RWPE2 (cell line): ENCODE measurements around the gene ITGA8.
A peak's percentile ranks its signal among the peaks of the same experiment; 100 is the strongest.

Experiments
- ATAC-seq: fragments of 200-7000 bp; cut with Tn5 transposase; 3 replicates; pipeline ENCODE4 v1.9.1; 2021; ENCODE audit warnings: low read depth
- DNase-seq: peaks from one replicate; pipeline ENCODE4 v3.0.0-alpha.2; 2020; ENCODE audit warnings: low spot score
- H3K27ac ChIP-seq: fragments of 450-650 bp; 2 replicates; pipeline ENCODE4 v1.5.1; 2017; ENCODE audit warnings: mild to moderate bottlenecking; ENCODE audit not compliant: poor library complexity, severe bottlenecking
- H3K27me3 ChIP-seq: fragments of 250-450 bp; sonication (Bioruptor Pico); 2 replicates; pipeline ENCODE4 v1.5.1; 2021; ENCODE audit warnings: mild to moderate bottlenecking, moderate library complexity; ENCODE audit not compliant: insufficient read depth, poor library complexity, severe bottlenecking
- H3K36me3 ChIP-seq: fragments of 250-450 bp; sonication (Bioruptor Pico); 2 replicates; pipeline ENCODE4 v1.5.1; 2020; ENCODE audit warnings: low read depth, mild to moderate bottlenecking, moderate library complexity
- H3K4me1 ChIP-seq: fragments of 250-450 bp; sonication (Bioruptor Pico); 2 replicates; pipeline ENCODE4 v1.5.1; 2021; ENCODE audit warnings: mild to moderate bottlenecking, moderate library complexity; ENCODE audit not compliant: insufficient read depth, poor library complexity, severe bottlenecking
- H3K4me3 ChIP-seq: fragments of 250-450 bp; sonication (Bioruptor Pico); 2 replicates; pipeline ENCODE4 v1.5.1; 2021; ENCODE audit warnings: mild to moderate bottlenecking, moderate library complexity; ENCODE audit not compliant: severe bottlenecking
- H3K9me3 ChIP-seq: fragments of 250-450 bp; sonication (Bioruptor Pico); 2 replicates; pipeline ENCODE4 v1.5.1; 2021; ENCODE audit warnings: mild to moderate bottlenecking, moderate library complexity; ENCODE audit not compliant: severe bottlenecking
- CTCF ChIP-seq: fragments of 450-650 bp; IDR thresholded peaks from one replicate; pipeline ENCODE4 v1.5.1; 2017; ENCODE audit warnings: mild to moderate bottlenecking, moderate library complexity; ENCODE audit not compliant: poor library complexity, severe bottlenecking

Gene ITGA8

GRCh38 chr10:15579605-15580004 is 140.1 kb downstream of the ITGA8 start:
- Histone ChIP-seq H3K27me3 (no peaks in the 10 kb centered on the region), H3K4me3 (no peak overlapping the region), H3K36me3 (no peaks in the 10 kb centered on the region), H3K4me1 (peaks cover 7% of the 10 kb centered on the region), H3K27ac (no peak overlapping the region), H3K9me3 (no peaks in the 10 kb centered on the region)
- DNase-seq (no peak), ATAC-seq (no peak)
- no peak for TF ChIP-seq CTCF

DNA sequence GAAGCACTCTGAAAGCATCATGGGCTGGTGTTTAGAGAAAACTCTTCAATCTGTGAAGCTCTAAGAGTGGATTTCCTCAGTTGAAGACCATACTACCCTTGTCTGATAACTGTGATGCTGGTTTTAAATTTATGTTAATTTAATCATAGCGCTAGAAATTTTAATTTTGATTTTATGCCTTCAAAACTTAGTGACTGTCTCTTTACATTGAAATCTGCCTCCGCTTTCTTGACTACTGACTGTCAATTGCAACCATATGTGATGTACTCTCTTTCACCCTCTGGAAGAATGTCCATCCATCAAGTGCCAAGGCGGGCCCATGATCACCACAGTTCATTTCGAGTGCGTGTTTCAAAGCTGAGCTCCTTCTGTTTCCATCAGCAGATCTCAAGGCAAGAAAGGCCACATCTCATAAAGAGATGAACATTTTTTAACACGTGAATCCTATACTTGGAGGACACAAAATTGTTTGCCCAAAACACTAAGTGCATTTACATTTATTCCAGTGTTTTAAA is 147.1 kb downstream of the ITGA8 start:
- Histone ChIP-seq H3K36me3 (no peaks in the 10 kb centered on the region), H3K4me1 (no peaks in the 10 kb centered on the region), H3K9me3 (no peaks in the 10 kb centered on the region), H3K27ac (no peak overlapping the region), H3K27me3 (no peaks in the 10 kb centered on the region), H3K4me3 (no peak overlapping the region)
- ATAC-seq (no peak), DNase-seq (no peak)
- TF ChIP-seq CTCF, result no peak

DNA sequence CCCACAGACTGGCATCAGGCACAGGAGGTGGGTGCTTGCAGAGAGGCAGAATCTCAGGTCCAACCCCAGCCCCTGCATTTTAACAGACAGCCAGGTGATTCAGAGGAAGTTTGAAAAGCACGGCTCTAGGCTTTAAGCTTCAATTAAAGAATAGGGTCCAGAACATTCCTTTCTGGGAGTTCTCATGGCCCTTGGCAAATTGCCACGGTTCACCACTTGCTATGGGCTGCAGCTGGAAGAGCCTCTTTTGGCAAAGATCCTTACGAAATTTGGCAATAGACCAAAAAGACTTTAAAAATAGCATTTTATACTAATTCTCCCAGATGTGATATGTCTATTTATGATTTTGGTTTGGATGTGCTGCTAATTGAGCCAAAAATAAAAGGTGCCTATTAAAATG is 148.1 kb downstream of the ITGA8 start:
- no peak overlapping the region for H3K27ac ChIP-seq
- no peaks in the 10 kb centered on the region for H3K9me3 ChIP-seq
- no peak overlapping the region for H3K4me3 ChIP-seq
- peak; percentile 78 for ATAC-seq
- no peaks in the 10 kb centered on the region for H3K36me3 ChIP-seq
- peak; percentile 81 for DNase-seq
- H3K4me1 ChIP-seq, result no peaks in the 10 kb centered on the region
- no peaks in the 10 kb centered on the region for H3K27me3 ChIP-seq
- TF ChIP-seq CTCF, result no peak

DNA sequence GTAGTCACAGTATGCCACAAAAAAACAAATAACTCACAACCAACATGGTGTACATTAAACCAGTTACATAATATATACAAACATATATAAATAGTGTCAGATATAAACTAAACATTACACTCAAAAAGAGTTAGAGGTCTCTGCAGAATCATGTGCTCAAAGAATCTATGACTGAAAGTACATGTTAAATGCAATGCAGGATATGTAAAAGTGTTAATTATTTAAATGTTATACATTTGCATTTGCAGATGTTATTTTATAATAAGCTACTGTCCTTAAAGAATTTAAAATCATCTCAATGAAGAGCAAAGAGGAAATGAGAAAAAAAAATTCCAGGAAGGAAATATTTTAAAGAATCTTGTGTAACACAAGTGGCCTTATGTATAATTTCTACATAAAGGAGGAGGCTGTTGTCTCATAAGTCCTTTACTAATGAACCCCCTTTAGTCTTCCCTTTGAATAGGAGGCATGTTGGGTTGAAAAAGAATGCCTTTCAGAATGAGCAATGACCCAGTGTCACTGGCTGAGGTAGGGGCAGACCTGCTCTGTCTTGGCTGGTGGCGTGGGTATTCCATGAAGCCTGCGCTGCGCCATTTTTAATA is 148.9 kb downstream of the ITGA8 start:
- no peak for ATAC-seq
- no peaks in the 10 kb centered on the region for H3K36me3 ChIP-seq
- H3K4me3 ChIP-seq, result no peak overlapping the region
- H3K9me3 ChIP-seq, result no peaks in the 10 kb centered on the region
- no peak overlapping the region for H3K27ac ChIP-seq
- no peaks in the 10 kb centered on the region for H3K4me1 ChIP-seq
- no peak for TF ChIP-seq CTCF
- DNase-seq, result no peak
- H3K27me3 ChIP-seq, result no peaks in the 10 kb centered on the region

DNA sequence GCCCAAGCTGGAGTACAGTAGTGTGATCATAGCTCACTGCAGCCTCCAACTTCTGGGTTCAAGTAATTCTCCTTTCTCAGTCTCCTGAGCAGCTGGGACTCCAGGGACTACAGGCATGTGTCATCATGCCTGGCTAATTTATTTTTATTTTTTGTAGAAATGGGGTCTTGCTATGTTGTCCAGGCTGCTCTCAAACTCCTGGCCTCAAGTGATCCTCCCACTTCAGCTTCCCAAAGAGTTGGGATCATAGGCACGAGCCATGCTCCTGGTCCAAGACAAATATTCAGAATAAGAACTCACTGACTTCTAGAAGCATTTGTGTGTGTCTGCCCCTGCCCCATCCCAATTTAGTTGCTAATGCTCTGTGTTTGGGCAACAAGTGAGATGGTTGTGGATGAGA is 151.8 kb downstream of the ITGA8 start:
- DNase-seq (no peak), ATAC-seq (no peak)
- Histone ChIP-seq H3K36me3 (no peaks in the 10 kb centered on the region), H3K9me3 (no peaks in the 10 kb centered on the region), H3K27ac (no peak overlapping the region), H3K4me1 (no peaks in the 10 kb centered on the region), H3K4me3 (no peak overlapping the region), H3K27me3 (no peaks in the 10 kb centered on the region)
- TF ChIP-seq CTCF, result no peak
